Esophagus muscularis mucosa (tissue), 4 donors: ENCODE data around the gene NDRG4. TPM values are rescaled to one million over a fixed set of nuclear protein-coding genes. Genes with fewer than 3 reads are reported as not detected.

Source experiments
- DNase-seq: peaks from one replicate; pipeline ENCODE4 v3.0.0-alpha.2; 2017; ENCODE audit errors: extremely low spot score
- H3K27ac ChIP-seq, 4 donors: fragments of 200-600 bp; sonication (generic); replicated peaks in 1 of 4; 1 replicate in 3 of 4; 2 replicates in 1 of 4; pipeline ENCODE4 v1.5.1; 2016 to 2019; ENCODE audit warnings: mild to moderate bottlenecking in 1 of 4
- H3K27me3 ChIP-seq, 4 donors: fragments of 200-600 bp; sonication (generic); one replicate each; pipeline versions ENCODE4 v1.5.1 to v1.6.0; 2016 to 2019
- H3K36me3 ChIP-seq, 4 donors: fragments of 200-600 bp; sonication (generic); one replicate each; pipeline ENCODE4 v1.5.1; 2016 to 2019
- H3K4me1 ChIP-seq, 4 donors: fragments of 200-600 bp; sonication (generic); one replicate each; pipeline ENCODE4 v1.5.1; 2016 to 2019
- H3K4me3 ChIP-seq, 4 donors: fragments of 200-600 bp; sonication (generic); 1 replicate in 2 of 4; 2 replicates in 2 of 4; pipeline ENCODE4 v1.5.1; 2016 to 2019; ENCODE audit warnings: mild to moderate bottlenecking in 4 of 4, moderate library complexity in 1 of 4
- H3K9me3 ChIP-seq, 4 donors: fragments of 200-600 bp; sonication (generic); 1 replicate in 3 of 4; 2 replicates in 1 of 4; pipeline ENCODE4 v1.5.1; 2016 to 2019
- CTCF ChIP-seq, 3 experiments: fragments of 200-600 bp in 2 of 3; fragments of 450-650 bp in 1 of 3; sonication (generic) in 2 of 3; IDR thresholded peaks; one replicate each; pipeline ENCODE4 v1.5.1; 2017 to 2019; ENCODE audit warnings: antibody characterized with exemption in 3 of 3, mild to moderate bottlenecking in 2 of 3, moderate library complexity in 1 of 3
- EP300 ChIP-seq: sonication (generic); formaldehyde crosslinking; IDR thresholded peaks from one replicate; pipeline ENCODE4 v1.6.1; 2017; ENCODE audit warnings: antibody characterized with exemption
- POLR2A ChIP-seq: fragments of 450-650 bp; IDR thresholded peaks from one replicate; pipeline ENCODE4 v1.6.1; 2017; ENCODE audit warnings: antibody characterized with exemption, moderate library complexity, mild to moderate bottlenecking, low read depth
- POLR2AphosphoS5 ChIP-seq, 2 donors: sonication (generic); formaldehyde crosslinking; IDR thresholded peaks; one replicate each; pipeline ENCODE4 v1.6.1; 2017; ENCODE audit warnings: antibody characterized with exemption in 2 of 2
- WGBS: methylation state at CpG from one replicate; pipeline ENCODE4 v1.1.5; 2018; 5-methylcytosine and 5-hydroxymethylcytosine counted together
- intact Hi-C: fragments of 100-400 bp; cut with DNase I; formaldehyde crosslinking; loops from one replicate; pipeline ENCODE4 v1.15.1; 2023
- total RNA-seq, 4 donors: library from RNA; depleted of rRNA; stranded (reverse); fragments of >200 nt; gene quantifications; one replicate each; pipeline versions ENCODE4 v1.1.0 to v1.2.1, GENCODE V29; 2016

Gene NDRG4
- total RNA-seq, 4 donors from 2014 or later = 11.1 to 14.8 (median 12.3) TPM

DNA sequence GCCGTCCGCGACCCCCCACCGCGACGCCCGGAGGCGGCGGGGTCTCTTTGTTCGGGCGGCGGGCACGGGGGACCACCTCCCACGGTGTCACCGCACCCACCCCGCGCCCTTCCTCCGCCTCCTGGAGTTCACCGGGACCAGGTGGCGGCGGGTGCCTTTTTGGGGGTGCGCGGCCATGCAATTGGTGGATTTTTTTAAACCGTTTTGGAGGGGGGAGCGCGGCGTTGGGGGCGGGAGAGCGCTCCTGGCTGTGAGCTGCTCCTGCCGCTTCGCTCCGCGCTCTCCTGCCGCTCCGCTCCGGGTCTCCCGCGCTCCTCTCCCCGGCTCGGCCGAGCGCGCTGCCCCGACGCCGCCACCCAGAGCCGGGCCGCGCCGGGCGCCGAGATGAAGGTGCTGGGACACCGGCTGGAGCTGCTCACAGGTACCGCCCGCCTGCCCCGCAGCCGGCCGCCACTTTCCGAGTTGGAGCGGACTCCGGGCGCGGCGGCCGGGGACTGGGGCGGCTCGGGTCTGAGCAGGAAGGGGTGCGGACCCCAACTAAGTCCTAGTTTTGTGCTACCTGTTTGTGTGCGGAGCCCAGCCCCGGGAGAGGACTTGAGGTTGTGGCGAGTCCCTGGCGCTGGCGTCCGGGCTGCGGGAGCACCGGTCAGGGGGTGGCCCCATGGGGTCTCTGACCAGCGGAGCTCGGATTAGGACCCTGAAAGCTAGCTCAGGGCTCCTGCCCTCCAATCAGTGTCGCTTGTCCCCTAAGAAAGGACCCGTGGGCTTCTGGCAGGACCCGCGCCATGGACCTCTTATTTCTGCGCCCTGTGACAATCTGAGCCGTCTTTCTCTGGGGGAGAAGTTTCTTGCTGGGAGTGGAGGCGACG is 35.7 kb upstream of the NDRG4 start:
- Histone ChIP-seq H3K36me3 (no peaks in the 10 kb centered on the region), H3K9me3 (no peaks in the 10 kb centered on the region), H3K4me3 (peak overlapping the region; percentile 55 to 65 (median 60)), H3K27ac (no peak overlapping the region), H3K4me1 (peaks cover 3 to 28% (median 23%) of the 10 kb centered on the region in 4 donors), H3K27me3 (peaks cover 0 to 71% (median 34%) of the 10 kb centered on the region in 4 donors)
- TF ChIP-seq CTCF (IDR thresholded peaks at IDR 0.05) = no peak
- no peak for TF ChIP-seq POLR2AphosphoS5 (IDR thresholded peaks at IDR 0.05)
- TF ChIP-seq EP300 = no peak
- TF ChIP-seq POLR2A = no peak
- WGBS = 0% methylated on average over 11 of the region's 86 CpGs
- intact Hi-C loops = no loop called here
- DNase-seq = no peak

DNA sequence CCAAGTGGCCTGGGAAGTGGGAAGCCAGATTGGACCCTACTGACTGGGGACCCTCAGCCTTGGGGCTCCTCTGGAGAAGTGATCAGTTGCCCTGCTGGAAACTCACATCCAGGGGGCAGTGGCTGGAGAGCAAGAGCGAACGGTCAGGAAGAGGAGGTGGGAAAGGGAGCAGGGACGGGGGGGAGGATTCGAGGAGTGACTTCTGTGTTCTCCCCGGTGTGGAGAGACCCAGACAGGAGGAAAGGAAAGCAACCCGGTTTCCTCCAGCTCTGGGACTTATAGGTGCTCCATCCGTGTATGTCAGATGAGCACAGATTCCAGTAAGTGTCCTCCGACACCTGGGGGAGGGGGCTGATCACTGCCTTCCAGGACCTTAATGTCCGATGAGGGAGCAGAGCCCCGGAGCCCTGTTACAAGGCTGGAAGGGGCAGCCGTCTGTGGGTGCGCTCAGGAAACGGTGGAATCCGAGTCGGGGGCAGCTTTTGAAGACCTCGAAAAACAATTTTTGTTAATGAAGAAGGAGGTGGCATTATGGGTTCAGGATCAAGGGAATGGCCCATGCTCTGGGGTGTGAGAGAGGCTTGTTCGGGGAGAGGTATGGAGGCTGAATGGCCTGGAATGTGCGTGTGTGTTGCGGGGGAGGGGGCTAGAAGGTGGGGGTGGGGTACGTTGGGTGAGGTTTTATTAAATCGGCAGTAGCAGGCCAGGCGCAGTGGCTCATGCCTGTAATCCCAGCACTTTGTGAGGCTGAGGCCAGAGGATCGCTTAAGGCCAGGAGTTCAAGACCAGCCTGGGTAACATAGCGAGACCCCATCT is 34.8 kb upstream of the NDRG4 start:
- Histone ChIP-seq H3K27ac (no peak overlapping the region), H3K36me3 (no peaks in the 10 kb centered on the region), H3K27me3 (peaks cover 0 to 77% (median 34%) of the 10 kb centered on the region in 4 donors), H3K4me1 (peaks cover 3 to 28% (median 23%) of the 10 kb centered on the region in 4 donors), H3K4me3 (peak overlapping the region; percentile 55 to 65 (median 60)), H3K9me3 (no peaks in the 10 kb centered on the region)
- intact Hi-C loops = no loop called here
- TF ChIP-seq POLR2AphosphoS5 (IDR thresholded peaks at IDR 0.05) = no peak
- no peak for TF ChIP-seq CTCF (IDR thresholded peaks at IDR 0.05)
- no peak for TF ChIP-seq POLR2A
- whole genome bisulfite sequencing = 18% methylated on average over 22 of the region's 24 CpGs
- no peak for DNase-seq

GRCh38 chr16:58465817-58466216 is 34.1 kb upstream of the NDRG4 start:
- Histone ChIP-seq H3K4me3 (no peak overlapping the region), H3K27ac (no peak overlapping the region), H3K4me1 (peaks cover 3 to 28% (median 23%) of the 10 kb centered on the region in 4 donors), H3K9me3 (no peaks in the 10 kb centered on the region), H3K27me3 (peaks cover 0 to 77% (median 34%) of the 10 kb centered on the region in 4 donors), H3K36me3 (no peaks in the 10 kb centered on the region)
- no peak for DNase-seq
- WGBS = 76% methylated on average over 12 of the region's 13 CpGs
- TF ChIP-seq CTCF (IDR thresholded peaks at IDR 0.05) (no peak), POLR2AphosphoS5 (IDR thresholded peaks at IDR 0.05) (no peak)
- intact Hi-C loops = no loop called here

GRCh38 chr16:58466396-58466795 is 33.5 kb upstream of the NDRG4 start:
- Histone ChIP-seq H3K36me3 (no peaks in the 10 kb centered on the region), H3K27me3 (peaks cover 0 to 82% (median 34%) of the 10 kb centered on the region in 4 donors), H3K4me3 (no peak overlapping the region), H3K4me1 (peaks cover 9 to 28% (median 23%) of the 10 kb centered on the region in 4 donors), H3K27ac (no peak overlapping the region), H3K9me3 (no peaks in the 10 kb centered on the region)
- WGBS = 87% methylated on average over 1 of the region's 3 CpGs
- intact Hi-C loops = no loop called here
- DNase-seq = no peak
- TF ChIP-seq CTCF (IDR thresholded peaks at IDR 0.05) (no peak), POLR2AphosphoS5 (IDR thresholded peaks at IDR 0.05) (no peak), EP300 (no peak), POLR2A (no peak)
